T47D (cell line): ENCODE results near the gene CCDC88C.

Experiments used
- DNase-seq, 2 experiments: peaks; one replicate each; pipeline versions ENCODE4 v3.0.0 to v3.0.0-alpha.2; 2011 to 2012; ENCODE audit warnings: low read depth in 1 of 2, low spot score in 1 of 2
- JUND ChIP-seq: IDR thresholded peaks from 2 replicates; pipeline ENCODE4 v1.6.1; 2012; ENCODE audit warnings: low read depth
- in situ Hi-C: cut with HindIII; loops from 2 replicates; pipeline ENCODE4 v1.10.0; 2016; ENCODE audit warnings: low sequenced_read_pairs, low pct_unique_long_range_greater_than_20kb

CCDC88C gene

DNA sequence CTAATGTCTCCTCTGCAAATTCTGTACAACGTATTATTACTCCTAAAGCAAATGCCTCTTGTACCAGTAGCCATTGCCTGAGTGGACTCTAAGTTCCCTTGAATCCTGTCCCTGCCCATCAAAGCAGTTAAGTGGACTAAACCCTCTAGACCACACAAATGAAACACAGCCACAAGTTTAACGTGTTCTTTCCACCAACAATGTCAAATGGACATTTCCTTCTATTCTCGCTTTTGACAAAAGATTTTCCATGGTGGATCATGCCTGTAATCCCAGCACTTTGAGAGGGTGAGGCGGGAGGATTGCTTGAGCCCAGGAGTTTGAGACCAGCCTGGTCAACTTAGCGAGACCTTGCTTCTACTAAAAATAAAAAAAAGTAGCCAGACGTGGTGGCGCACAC, 15.9 kb downstream of the CCDC88C start:
- in situ Hi-C loops: no loop called here
- DNase-seq: no peak
- no peak for TF ChIP-seq JUND

DNA sequence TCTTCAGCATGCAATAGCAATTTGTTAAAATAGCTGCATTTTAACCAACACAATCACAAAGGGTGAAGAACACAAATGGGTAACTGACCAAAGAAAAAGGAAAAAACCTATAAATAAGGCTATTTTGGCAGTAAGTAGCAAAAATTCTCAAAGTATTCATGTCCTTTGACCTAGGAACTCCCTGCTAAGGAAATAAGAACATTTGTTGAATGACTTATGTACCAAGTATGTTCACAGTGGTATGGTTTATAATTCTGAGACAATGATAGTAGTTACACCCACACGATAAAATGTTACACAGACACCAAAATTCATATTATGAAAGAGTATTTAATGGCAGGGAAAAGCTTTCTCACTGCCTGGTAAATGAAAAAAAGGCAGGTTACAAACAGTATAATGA, 16.9 kb downstream of the CCDC88C start:
- no peak for TF ChIP-seq JUND
- DNase-seq: no peak
- in situ Hi-C loops: no loop called here

- in situ Hi-C loops: no loop called here
- no peak for TF ChIP-seq JUND
- DNase-seq: no peak
Observed at GRCh38 chr14:91399868-91400640, 17.6 kb downstream of the CCDC88C start.

DNA sequence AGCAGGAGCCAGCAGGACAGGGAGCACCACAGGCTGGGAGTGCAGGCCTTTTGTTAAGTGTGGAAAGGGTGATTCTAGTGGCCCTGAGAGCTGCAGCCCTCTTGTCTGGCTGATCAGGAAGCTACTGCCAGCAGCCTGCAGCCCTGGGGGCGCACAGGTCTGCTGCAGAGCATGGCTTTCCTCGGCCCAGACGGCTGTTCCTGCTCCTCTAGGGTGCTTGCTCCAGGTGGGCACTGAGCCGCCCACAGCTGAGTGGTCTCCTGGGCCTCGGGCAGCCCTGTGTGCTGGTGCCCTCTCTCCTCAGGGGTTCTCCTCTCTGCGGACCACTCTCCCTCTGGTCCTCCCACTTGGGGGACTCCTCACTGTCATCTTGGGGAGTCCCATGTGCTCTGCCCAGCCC, 18.9 kb downstream of the CCDC88C start:
- DNase-seq: peak; percentile 43 to 44
- in situ Hi-C loops: no loop called here
- TF ChIP-seq JUND: no peak

GRCh38 chr14:91397965-91398591, 19.5 kb downstream of the CCDC88C start:
- in situ Hi-C loops: no loop called here
- no peak for TF ChIP-seq JUND
- no peak for DNase-seq

DNA sequence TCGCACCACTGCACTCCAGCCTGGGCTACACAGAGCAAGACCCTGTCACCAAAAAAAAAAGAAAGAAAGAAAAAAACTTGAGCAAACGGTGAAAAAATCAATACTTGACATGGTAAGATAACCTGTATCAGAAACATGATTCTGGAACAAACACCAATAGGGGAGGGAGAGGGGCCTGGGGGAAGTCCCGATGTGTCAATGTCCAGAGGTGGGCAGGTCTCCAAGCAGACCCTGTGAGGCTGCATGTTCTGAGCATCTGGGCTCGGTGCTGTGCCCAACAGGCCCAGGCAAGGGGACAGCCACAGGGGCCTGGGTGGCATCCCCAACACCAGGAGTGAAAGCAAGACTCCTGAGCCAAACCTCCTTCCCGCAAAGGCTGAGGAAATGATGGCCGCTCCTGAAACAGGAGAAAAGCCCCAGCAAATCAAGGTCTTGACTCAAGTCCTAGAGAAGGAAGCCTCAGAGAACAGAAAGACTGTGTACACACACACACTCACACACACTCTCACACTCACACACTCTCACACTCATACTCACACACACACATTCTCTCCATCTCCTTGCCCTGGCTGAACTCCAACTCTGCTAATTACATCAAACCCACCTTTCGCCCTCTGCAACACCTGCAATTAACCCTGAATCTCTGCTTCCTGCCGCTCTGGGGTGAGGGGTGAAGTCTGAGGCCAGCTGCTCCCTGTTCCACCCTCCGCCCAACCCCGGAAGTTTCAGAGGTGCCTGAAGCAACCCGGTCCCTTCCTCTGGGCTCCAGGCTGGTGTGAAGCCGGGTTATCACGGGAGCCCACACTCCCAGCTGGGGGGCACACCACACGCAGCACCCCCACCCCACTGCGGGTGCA, 20.4 kb downstream of the CCDC88C start:
- no peak for DNase-seq
- in situ Hi-C loops: no loop called here
- no peak for TF ChIP-seq JUND

GRCh38 chr14:91396013-91396660, 21.5 kb downstream of the CCDC88C start:
- in situ Hi-C loops: no loop called here
- DNase-seq: no peak
- no peak for TF ChIP-seq JUND

- in situ Hi-C loops: no loop called here
- no peak for TF ChIP-seq JUND
Observed at GRCh38 chr14:91395466-91395865, 22.2 kb downstream of the CCDC88C start.

DNA sequence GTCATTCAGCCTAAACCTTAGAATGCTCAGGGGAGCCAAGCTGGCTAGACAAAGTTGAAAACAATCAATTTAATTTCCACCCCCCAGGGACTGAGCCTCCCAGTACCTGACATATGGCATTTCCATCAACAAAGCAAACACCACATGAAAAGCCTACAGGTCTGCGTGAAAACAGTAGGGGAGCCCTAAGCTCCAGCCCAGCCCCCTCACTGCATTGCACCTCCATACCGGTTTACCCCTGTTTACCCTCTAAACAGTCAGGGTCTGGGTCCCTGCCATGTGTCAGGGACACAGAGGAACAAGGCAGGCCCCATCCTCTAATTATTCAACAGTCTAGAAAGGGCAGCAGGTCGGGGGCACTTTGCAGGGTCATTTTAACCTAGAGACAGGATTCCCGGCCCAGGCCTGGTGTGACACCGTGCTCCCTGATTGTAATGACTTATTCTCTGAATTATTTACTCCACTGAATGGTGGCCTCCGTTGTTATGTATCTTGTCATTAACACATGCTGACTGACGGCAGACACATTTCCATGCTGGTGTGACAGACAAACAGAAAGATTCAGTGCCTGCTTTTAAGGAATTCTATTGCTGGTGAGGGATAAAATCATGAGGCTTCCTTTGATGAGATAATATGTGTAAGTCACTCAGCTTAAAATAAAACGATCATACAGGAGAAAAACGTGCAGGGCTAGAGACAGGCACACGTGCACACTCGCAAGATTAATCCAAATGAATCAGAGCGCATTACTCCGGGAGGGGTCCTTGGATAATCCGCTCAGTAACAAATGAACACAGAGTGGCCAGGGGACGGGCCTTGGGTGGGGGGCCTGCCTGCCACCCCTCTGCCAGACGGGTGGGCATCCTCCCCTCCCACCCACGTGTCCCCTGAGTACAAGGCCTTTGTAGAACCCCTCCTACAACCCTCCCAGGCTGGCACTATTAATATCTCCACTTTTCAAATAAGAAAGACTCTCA, 23.2 kb downstream of the CCDC88C start:
- no peak for TF ChIP-seq JUND
- in situ Hi-C loops: no loop called here
- DNase-seq: no peak

More at GRCh38 chr14:91395466-91395865, 22.2 kb downstream of the CCDC88C start:
- DNase-seq: no peak

DNA sequence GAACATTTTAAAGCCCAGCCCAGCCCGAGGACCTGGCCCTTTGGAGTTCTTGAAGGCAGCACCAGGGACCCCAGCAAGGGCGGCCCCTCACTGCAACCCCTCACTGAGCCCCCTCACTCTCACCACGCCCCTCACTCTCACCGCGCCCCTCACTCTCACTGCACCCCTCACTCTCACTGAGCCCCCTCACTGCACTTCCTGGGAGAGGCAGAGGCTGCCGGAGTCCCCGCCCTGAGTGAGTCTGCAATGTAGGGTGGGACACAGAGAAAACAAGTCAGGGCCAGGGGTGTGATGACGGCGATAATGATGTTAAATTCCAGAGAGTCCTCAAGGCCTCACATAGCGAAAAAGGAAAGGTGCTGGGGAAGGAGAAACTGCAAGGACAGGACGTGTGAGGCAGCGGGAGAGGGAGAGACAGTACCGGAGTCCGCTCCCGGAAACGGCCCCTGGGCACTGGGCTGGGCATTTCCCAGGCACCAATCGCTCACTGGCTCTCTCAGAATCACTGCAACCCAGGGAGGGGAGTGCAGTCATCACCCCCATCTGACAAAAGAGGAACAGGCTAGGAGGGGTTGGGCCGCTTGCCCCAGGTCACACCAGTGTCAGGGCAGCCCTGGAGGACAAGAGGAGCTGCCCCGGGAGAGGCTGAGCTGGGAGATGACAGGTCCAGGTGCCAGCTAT, 24.9 kb downstream of the CCDC88C start:
- in situ Hi-C loops: no loop called here
- DNase-seq: no peak
- TF ChIP-seq JUND: no peak

DNA sequence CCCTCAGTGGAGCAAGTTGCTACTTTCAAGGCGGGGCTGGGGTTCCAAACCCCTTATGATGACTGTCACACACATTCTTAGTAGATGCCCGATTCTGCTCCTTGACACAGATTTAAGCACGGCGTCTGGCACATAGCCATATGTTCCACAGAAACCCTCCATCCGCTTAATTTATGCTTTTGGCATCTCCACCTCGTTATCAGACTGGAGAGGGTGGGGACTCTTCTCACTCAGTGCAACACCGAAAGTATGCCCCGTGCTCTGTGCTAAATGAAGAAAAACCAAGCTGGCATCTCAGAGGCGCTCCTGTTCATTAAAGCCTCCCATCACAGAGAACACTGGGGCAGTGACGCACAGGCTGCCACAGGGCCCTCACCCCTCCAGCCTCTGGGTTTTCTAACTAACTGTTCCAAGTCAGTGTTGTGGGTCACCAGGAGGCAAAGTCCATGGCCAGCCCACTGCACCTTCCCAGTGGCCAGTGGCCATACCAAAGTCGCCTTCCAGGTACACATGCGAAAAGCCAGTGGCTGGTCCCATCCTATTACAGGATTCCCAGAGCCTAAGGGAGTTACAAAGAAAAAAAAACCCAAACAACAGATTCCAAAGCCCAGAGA, 27.3 kb downstream of the CCDC88C start:
- DNase-seq: no peak
- in situ Hi-C loops: no loop called here
- TF ChIP-seq JUND: no peak
